Astrocyte (in vitro differentiated cells and primary cell): ENCODE results near the gene CDK2. TPM values are rescaled to one million over a fixed set of nuclear protein-coding genes. Genes with fewer than 3 reads are reported as not detected.

Experiments used
- DNase-seq: peaks from one replicate; pipeline ENCODE4 v3.0.0-alpha.2; 2010; ENCODE audit warnings: low read depth
- FAIRE-seq: peaks from 2 replicates; lab custom pipeline; 2011; peaks lifted over from hg19 to GRCh38; lab: Jason Lieb, UNC
- H2AFZ ChIP-seq: 2 replicates; pipeline ENCODE4 v1.6.0; 2012; ENCODE audit warnings: low read depth, low read length, inconsistent platforms
- H3K27ac ChIP-seq: 2 replicates; pipeline ENCODE4 v1.5.1; 2011; ENCODE audit warnings: low read depth, low read length, inconsistent platforms
- H3K27me3 ChIP-seq: 2 replicates; pipeline ENCODE4 v1.6.0; 2011; ENCODE audit warnings: low read length, inconsistent platforms; ENCODE audit not compliant: insufficient read depth
- H3K36me3 ChIP-seq: 2 replicates; pipeline ENCODE4 v1.5.1; 2011; ENCODE audit warnings: low read length, inconsistent platforms; ENCODE audit not compliant: insufficient read depth
- H3K4me1 ChIP-seq: 2 replicates; pipeline ENCODE4 v1.5.1; 2011; ENCODE audit warnings: low read length, inconsistent platforms; ENCODE audit not compliant: insufficient read depth
- H3K4me2 ChIP-seq: 2 replicates; pipeline ENCODE4 v1.6.0; 2012; ENCODE audit warnings: low read length, inconsistent platforms
- H3K4me3 ChIP-seq: 2 replicates; pipeline ENCODE4 v1.5.1; 2011; ENCODE audit warnings: low read depth, mild to moderate bottlenecking, low read length, inconsistent platforms; ENCODE audit not compliant: insufficient read depth
- H3K79me2 ChIP-seq: 2 replicates; pipeline ENCODE4 v1.6.0; 2012; ENCODE audit warnings: mild to moderate bottlenecking, low read length, inconsistent platforms; ENCODE audit not compliant: insufficient read depth
- H3K9ac ChIP-seq: 2 replicates; pipeline ENCODE4 v1.6.0; 2012; ENCODE audit warnings: mild to moderate bottlenecking, low read length, inconsistent platforms
- H3K9me3 ChIP-seq: 2 replicates; pipeline ENCODE4 v1.5.1; 2012; ENCODE audit warnings: low read depth, mild to moderate bottlenecking, low read length, inconsistent platforms; ENCODE audit not compliant: insufficient read depth
- H4K20me1 ChIP-seq: 2 replicates; pipeline ENCODE4 v1.6.0; 2012; ENCODE audit warnings: low read length, inconsistent platforms; ENCODE audit not compliant: insufficient read depth
- H3K27ac Mint-ChIP-seq: one replicate; pipeline ENCODE4 v1.8.0; 2021; ENCODE audit warnings: mild to moderate bottlenecking, mixed read lengths; ENCODE audit not compliant: unreplicated experiment
- H3K27me3 Mint-ChIP-seq: one replicate; pipeline ENCODE4 v1.8.0; 2021; ENCODE audit warnings: low read depth, mixed read lengths; ENCODE audit not compliant: unreplicated experiment
- H3K36me3 Mint-ChIP-seq: one replicate; pipeline ENCODE4 v1.8.0; 2021; ENCODE audit warnings: low read depth, mixed read lengths; ENCODE audit not compliant: unreplicated experiment
- H3K4me1 Mint-ChIP-seq: one replicate; pipeline ENCODE4 v1.8.0; 2021; ENCODE audit warnings: low read depth, mixed read lengths; ENCODE audit not compliant: unreplicated experiment
- H3K4me3 Mint-ChIP-seq: one replicate; pipeline ENCODE4 v1.8.0; 2021; ENCODE audit warnings: mild to moderate bottlenecking, moderate library complexity, mixed read lengths; ENCODE audit not compliant: unreplicated experiment
- H3K9me3 Mint-ChIP-seq: one replicate; pipeline ENCODE4 v1.8.0; 2021; ENCODE audit warnings: mild to moderate bottlenecking, mixed read lengths; ENCODE audit not compliant: unreplicated experiment
- CTCF ChIP-seq: IDR thresholded peaks from 2 replicates; pipeline ENCODE4 v1.5.1; 2011; ENCODE audit warnings: low read depth, mild to moderate bottlenecking, inconsistent platforms, low read length, moderate library complexity; ENCODE audit not compliant: insufficient read depth
- EZH2 ChIP-seq: IDR thresholded peaks from 2 replicates; pipeline ENCODE4 v1.6.1; 2012; ENCODE audit warnings: mild to moderate bottlenecking, low read length, inconsistent platforms; ENCODE audit not compliant: insufficient read depth
- total RNA-seq: library from RNA; stranded (reverse); gene quantifications from 2 replicates; pipeline ENCODE4 v1.2.1, GENCODE V29; 2021

Gene CDK2
- total RNA-seq, 1 donor from 2014 or later: 44.3 TPM

GRCh38 chr12:55942055-55942454 lies 24.6 kb upstream of the CDK2 start:
- H3K36me3 ChIP-seq: peaks cover 14% of the 10 kb centered on the region
- H3K9me3 Mint-ChIP-seq: no peaks in the 10 kb centered on the region
- H3K79me2 ChIP-seq: no peaks in the 10 kb centered on the region
- peaks cover 14% of the 10 kb centered on the region for H3K4me1 Mint-ChIP-seq
- no peak for DNase-seq
- H3K27me3 Mint-ChIP-seq: no peaks in the 10 kb centered on the region
- TF ChIP-seq CTCF (no peak), EZH2 (no peak)
- H3K4me2 ChIP-seq: no peak overlapping the region
- H3K27me3 ChIP-seq: no peaks in the 10 kb centered on the region
- peaks cover 13% of the 10 kb centered on the region for H3K4me1 ChIP-seq
- no peaks in the 10 kb centered on the region for H4K20me1 ChIP-seq
- H2AFZ ChIP-seq: no peak overlapping the region
- H3K4me3 ChIP-seq: no peak overlapping the region
- H3K36me3 Mint-ChIP-seq: peaks cover 33% of the 10 kb centered on the region
- H3K27ac Mint-ChIP-seq: peak overlapping the region; percentile 4
- no peak for FAIRE-seq
- no peaks in the 10 kb centered on the region for H3K9me3 ChIP-seq
- no peak overlapping the region for H3K9ac ChIP-seq
- H3K27ac ChIP-seq: no peak overlapping the region
- H3K4me3 Mint-ChIP-seq: peak overlapping the region; percentile 28

GRCh38 chr12:55942577-55943136 lies 24.0 kb upstream of the CDK2 start:
- Mint-ChIP-seq H3K27me3 (no peaks in the 10 kb centered on the region), H3K36me3 (peaks cover 35% of the 10 kb centered on the region), H3K4me1 (peaks cover 10% of the 10 kb centered on the region), H3K4me3 (no peak overlapping the region), H3K27ac (no peak overlapping the region), H3K9me3 (no peaks in the 10 kb centered on the region)
- H3K36me3 ChIP-seq: peaks cover 14% of the 10 kb centered on the region
- no peaks in the 10 kb centered on the region for H3K9me3 ChIP-seq
- no peak overlapping the region for H3K4me3 ChIP-seq
- H4K20me1 ChIP-seq: no peaks in the 10 kb centered on the region
- H2AFZ ChIP-seq: no peak overlapping the region
- TF ChIP-seq CTCF (no peak), EZH2 (no peak)
- FAIRE-seq (no peak), DNase-seq (no peak)
- no peak overlapping the region for H3K27ac ChIP-seq
- H3K4me1 ChIP-seq: peaks cover 13% of the 10 kb centered on the region
- H3K4me2 ChIP-seq: no peak overlapping the region
- no peak overlapping the region for H3K9ac ChIP-seq
- H3K79me2 ChIP-seq: no peaks in the 10 kb centered on the region
- no peaks in the 10 kb centered on the region for H3K27me3 ChIP-seq

- Histone ChIP-seq H2AFZ (no peak overlapping the region), H3K4me3 (no peak overlapping the region), H3K4me2 (no peak overlapping the region), H3K79me2 (no peaks in the 10 kb centered on the region), H3K27ac (no peak overlapping the region), H3K36me3 (peaks cover 17% of the 10 kb centered on the region), H3K9ac (no peak overlapping the region), H3K9me3 (no peaks in the 10 kb centered on the region), H4K20me1 (no peaks in the 10 kb centered on the region), H3K4me1 (no peaks in the 10 kb centered on the region), H3K27me3 (no peaks in the 10 kb centered on the region)
- Mint-ChIP-seq H3K4me3 (no peak overlapping the region), H3K4me1 (peaks cover 2% of the 10 kb centered on the region), H3K27ac (no peak overlapping the region), H3K36me3 (peaks cover 23% of the 10 kb centered on the region), H3K27me3 (no peaks in the 10 kb centered on the region), H3K9me3 (no peaks in the 10 kb centered on the region)
- TF ChIP-seq EZH2: no peak
- TF ChIP-seq CTCF: no peak
- DNase-seq (no peak), FAIRE-seq (no peak)
Measured at GRCh38 chr12:55946553-55946952, 20.1 kb upstream of the CDK2 start.
